IMR-90 (cell line): ENCODE results near the gene SLC44A2. TPM values are rescaled to one million over a fixed set of nuclear protein-coding genes. Genes with fewer than 3 reads are reported as not detected.

Source experiments
- ATAC-seq: fragments of 200-7000 bp; cut with Tn5 transposase; 2 replicates; pipeline ENCODE4 v1.9.1; 2020; ENCODE audit warnings: low read depth, mild to moderate bottlenecking, moderate library complexity
- BruUV-seq: library from RNA; stranded (reverse); fragments of 400-500 nt; replicated peaks from 2 replicates; lab custom pipeline; 2021; lab: Mats Ljungman, UMichigan
- CTCF ChIA-PET: fragments of 300-600 bp; formaldehyde crosslinking; extraction: SDS; loops from one replicate; lab custom pipeline; 2021; ENCODE audit warnings: antibody characterized with exemption; lab: Yijun Ruan, JAX
- POLR2A ChIA-PET: fragments of 300-600 bp; sonication (Branson Sonifier 250); formaldehyde crosslinking; loops from one replicate; lab custom pipeline; 2022; ENCODE audit warnings: antibody characterized with exemption; ENCODE audit not compliant: unreplicated experiment; lab: Charles Lee
- DNase-seq: peaks from one replicate; pipeline ENCODE4 v3.0.0; 2013
- H2AFZ ChIP-seq: replicated peaks from 2 replicates; pipeline ENCODE3; 2013; ENCODE audit warnings: low read length, mild to moderate bottlenecking; ENCODE audit not compliant: poor library complexity
- H2AK5ac ChIP-seq: 2 replicates; pipeline ENCODE4 v1.6.1; 2013; ENCODE audit warnings: low read depth, low read length, inconsistent platforms
- H2AK9ac ChIP-seq: replicated peaks from 2 replicates; pipeline ENCODE3; 2013; ENCODE audit warnings: mild to moderate bottlenecking, low read depth, low read length, moderate library complexity; ENCODE audit not compliant: poor library complexity
- H2BK120ac ChIP-seq: 2 replicates; pipeline ENCODE4 v1.6.1; 2013; ENCODE audit warnings: low read depth, low read length, inconsistent platforms
- H2BK15ac ChIP-seq: 3 replicates; pipeline ENCODE4 v1.6.1; 2013; ENCODE audit warnings: low read depth, low read length, inconsistent platforms
- H2BK20ac ChIP-seq: 2 replicates; pipeline ENCODE4 v1.6.1; 2013; ENCODE audit warnings: low read depth, mild to moderate bottlenecking, inconsistent platforms, low read length, moderate library complexity
- H2BK5ac ChIP-seq: 2 replicates; pipeline ENCODE4 v1.6.1; 2013; ENCODE audit warnings: mild to moderate bottlenecking, low read depth, low read length, inconsistent platforms; ENCODE audit not compliant: poor library complexity, severe bottlenecking
- H3K14ac ChIP-seq: replicated peaks from 2 replicates; pipeline ENCODE4 v1.6.1; 2013; ENCODE audit warnings: low read depth, low read length, inconsistent platforms
- H3K18ac ChIP-seq: 2 replicates; pipeline ENCODE4 v1.6.1; 2013; ENCODE audit warnings: low read depth, low read length, control low read depth
- H3K23ac ChIP-seq: 2 replicates; pipeline ENCODE4 v1.6.1; 2013; ENCODE audit warnings: low read depth, low read length, inconsistent platforms
- H3K27ac ChIP-seq: 2 replicates; pipeline ENCODE4 v1.5.1; 2013; ENCODE audit warnings: mild to moderate bottlenecking, control low read depth, low read length; ENCODE audit not compliant: insufficient read depth
- H3K27me3 ChIP-seq: 2 replicates; pipeline ENCODE4 v1.6.1; 2013; ENCODE audit warnings: low read length; ENCODE audit not compliant: control insufficient read depth, insufficient read depth
- H3K36me3 ChIP-seq: 2 replicates; pipeline ENCODE4 v1.6.1; 2013; ENCODE audit warnings: low read length, mixed read lengths; ENCODE audit not compliant: control insufficient read depth, insufficient read depth
- H3K4ac ChIP-seq: 2 replicates; pipeline ENCODE4 v1.6.1; 2013; ENCODE audit warnings: low read depth, low read length, inconsistent platforms
- H3K4me1 ChIP-seq: 2 replicates; pipeline ENCODE4 v1.6.1; 2013; ENCODE audit warnings: low read length, mixed read lengths; ENCODE audit not compliant: control insufficient read depth, insufficient read depth
- H3K4me2 ChIP-seq: 2 replicates; pipeline ENCODE4 v1.6.1; 2013; ENCODE audit warnings: low read depth, mild to moderate bottlenecking, control low read depth, low read length, moderate library complexity
- H3K4me3 ChIP-seq: 2 replicates; pipeline ENCODE4 v1.5.1; 2013; ENCODE audit warnings: low read depth, mild to moderate bottlenecking, control low read depth, low read length, moderate library complexity; ENCODE audit not compliant: insufficient read depth
- H3K56ac ChIP-seq: 2 replicates; pipeline ENCODE4 v1.6.1; 2013; ENCODE audit warnings: low read length, inconsistent platforms; ENCODE audit not compliant: insufficient read depth; ENCODE audit errors: extremely low read depth
- H3K79me1 ChIP-seq, 2 experiments: 2 replicates each; pipeline ENCODE4 v1.6.1; 2013; ENCODE audit warnings: low read length in 2 of 2, inconsistent platforms in 1 of 2, low read depth in 1 of 2
- H3K9ac ChIP-seq: 2 replicates; pipeline ENCODE4 v1.6.1; 2013; ENCODE audit warnings: low read depth, low read length, control low read depth
- H3K9me1 ChIP-seq: 2 replicates; pipeline ENCODE4 v1.6.1; 2013; ENCODE audit warnings: low read length, inconsistent platforms; ENCODE audit not compliant: insufficient read depth
- H3K9me3 ChIP-seq: 2 replicates; pipeline ENCODE4 v1.6.1; 2013; ENCODE audit warnings: low read length; ENCODE audit not compliant: control insufficient read depth, insufficient read depth
- H4K20me1 ChIP-seq: 2 replicates; pipeline ENCODE4 v1.6.1; 2013; ENCODE audit warnings: low read length, inconsistent platforms; ENCODE audit not compliant: insufficient read depth
- H4K5ac ChIP-seq: 2 replicates; pipeline ENCODE4 v1.6.1; 2013; ENCODE audit warnings: mild to moderate bottlenecking, low read depth, low read length, control low read depth
- H4K8ac ChIP-seq, 2 experiments: 2 replicates each; pipeline ENCODE4 v1.6.1; 2013; ENCODE audit warnings: low read depth in 2 of 2, low read length in 2 of 2, control low read depth in 1 of 2, inconsistent platforms in 1 of 2
- H4K91ac ChIP-seq: 2 replicates; pipeline ENCODE4 v1.6.1; 2013; ENCODE audit warnings: low read depth, low read length, inconsistent platforms; ENCODE audit not compliant: insufficient read depth
- MAZ ChIP-seq: IDR thresholded peaks from 2 replicates; pipeline ENCODE4 v1.6.1; 2012; ENCODE audit warnings: low read depth, mild to moderate bottlenecking, low read length, improper control_type of control experiment, moderate library complexity, borderline replicate concordance
- POLR2A ChIP-seq: IDR thresholded peaks from 2 replicates; pipeline ENCODE4 v1.6.1; 2012; ENCODE audit warnings: mild to moderate bottlenecking, low read depth, low read length
- RCOR1 ChIP-seq: IDR thresholded peaks from 2 replicates; pipeline ENCODE4 v1.6.1; 2012; ENCODE audit warnings: mild to moderate bottlenecking, low read length, improper control_type of control experiment; ENCODE audit not compliant: insufficient replicate concordance
- WGBS, 2 experiments: methylation state at CpG; one replicate each; pipeline versions ENCODE4 v1.1.5 to v1.1.7; 2013; ENCODE audit warnings: missing lambda C conversion rate in 2 of 2; ENCODE audit not compliant: insufficient read length in 1 of 2; ENCODE audit errors: extremely low coverage in 2 of 2; 5-methylcytosine and 5-hydroxymethylcytosine counted together
- dilution Hi-C: fragments of 300-500 bp; cut with HindIII; formaldehyde crosslinking; loops from one replicate; pipeline ENCODE4 v1.14.3; 2018; ENCODE audit warnings: low sequenced_read_pairs; ENCODE audit not compliant: unreplicated experiment
- in situ Hi-C: fragments of 300-500 bp; cut with MboI; formaldehyde crosslinking; loops from 3 replicates; pipeline ENCODE4 v1.14.3; 2019; ENCODE audit warnings: low sequenced_read_pairs, inconsistent platforms, mixed read lengths
- intact Hi-C: fragments of 100-400 bp; cut with micrococcal nuclease; formaldehyde crosslinking; loops from 2 replicates; pipeline ENCODE4 v1.10.0; 2022
- polyA plus RNA-seq, 3 experiments: library from polyadenylated mRNA; depleted of rRNA; stranded (reverse); fragments of >200 nt; gene quantifications; 2 replicates each; pipeline ENCODE4 v1.2.3, GENCODE V29; 2012; ENCODE audit warnings: low replicate concordance in 1 of 3
- total RNA-seq: library from RNA; depleted of rRNA; stranded (reverse); fragments of >200 nt; gene quantifications from 2 replicates; pipeline ENCODE4 v1.2.3, GENCODE V29; 2012; rRNA removed

SLC44A2 gene
- total and polyA plus RNA-seq, 2 of the 4 experiments (the other 2 are of a cell fraction): 28.5 to 62.9 TPM

- in situ Hi-C loops: no loop called here
- no peak overlapping the region for H2BK20ac ChIP-seq
- H3K23ac ChIP-seq: no peak overlapping the region
- H4K20me1 ChIP-seq: peaks cover 76% of the 10 kb centered on the region
- H3K18ac ChIP-seq: no peak overlapping the region
- WGBS, 2 experiments: 80% methylated on average over 2 of the region's 5 CpGs; no CpG with 5 or more reads in 1 of the 2 experiments
- ChIA-PET CTCF (no interaction called here), POLR2A (no interaction called here)
- no peak overlapping the region for H4K5ac ChIP-seq
- no TSS peak for BruUV-seq
- H3K4ac ChIP-seq: no peak overlapping the region
- TF ChIP-seq RCOR1 (no peak), MAZ (no peak), POLR2A (0 out of 2 replicates have a peak, but pooled peaks have one; percentile 18)
- H3K9me3 ChIP-seq: no peaks in the 10 kb centered on the region
- no peak overlapping the region for H2BK120ac ChIP-seq
- H3K36me3 ChIP-seq: peaks cover 46% of the 10 kb centered on the region
- H2AFZ ChIP-seq: peak overlapping the region; percentile 27
- H3K14ac ChIP-seq: no peak overlapping the region
- dilution Hi-C loops: no loop called here
- H3K4me2 ChIP-seq: no peak overlapping the region
- no peak overlapping the region for H4K91ac ChIP-seq
- no peak overlapping the region for H4K8ac ChIP-seq
- no peak overlapping the region for H3K56ac ChIP-seq
- no peak overlapping the region for H2BK5ac ChIP-seq
- no peak overlapping the region for H2BK15ac ChIP-seq
- DNase-seq: no peak
- no peaks in the 10 kb centered on the region for H3K4me1 ChIP-seq
- H3K27me3 ChIP-seq: no peaks in the 10 kb centered on the region
- H3K27ac ChIP-seq: no peak overlapping the region
- H3K79me1 ChIP-seq: peaks cover 9 to 43% of the 10 kb centered on the region in 2 experiments
- H2AK5ac ChIP-seq: no peak overlapping the region
- peaks cover 23% of the 10 kb centered on the region for H3K9me1 ChIP-seq
- no peak overlapping the region for H3K4me3 ChIP-seq
- no peak for ATAC-seq
- H3K9ac ChIP-seq: no peak overlapping the region
- no peak overlapping the region for H2AK9ac ChIP-seq
- intact Hi-C loops: loop anchor here (10.0 kb wide), 1 partner anchor 288 kb away; the partner anchor contains the start of gene CDC37
These were observed 67.4 kb downstream of the SLC44A2 start for GRCh38 chr19:10692673-10693264.

Other genes starting within 250 kb of the SLC44A2 start
- 35.6 and 40.9 TPM in 2 replicates for gene TYK2, start 245.0 kb upstream of the SLC44A2 start, total RNA-seq
- gene TYK2, start 245.0 kb upstream of the SLC44A2 start, polyA plus RNA-seq (2012; rRNA removed): 97.9 and 100 TPM in 2 replicates
- gene CDC37, start 222.0 kb upstream of the SLC44A2 start, total RNA-seq: 209 and 248 TPM in 2 replicates
- 629 and 650 TPM in 2 replicates for gene CDC37, start 222.0 kb upstream of the SLC44A2 start, polyA plus RNA-seq (2012; rRNA removed)
- 1.7 and 1.8 TPM in 2 replicates for gene PDE4A, start 205.0 kb upstream of the SLC44A2 start, total RNA-seq
- 5.9 and 7.0 TPM in 2 replicates for gene PDE4A, start 205.0 kb upstream of the SLC44A2 start, polyA plus RNA-seq (2012; rRNA removed)
- gene KEAP1, start 122.2 kb upstream of the SLC44A2 start, total RNA-seq: 68.0 and 81.6 TPM in 2 replicates
- 63.4 and 64.2 TPM in 2 replicates for gene KEAP1, start 122.2 kb upstream of the SLC44A2 start, polyA plus RNA-seq (2012; rRNA removed)
- gene S1PR5, start 108.1 kb upstream of the SLC44A2 start, total RNA-seq: 0.36 and 0.56 TPM in 2 replicates
- 0.55 and 0.59 TPM in 2 replicates for gene S1PR5, start 108.1 kb upstream of the SLC44A2 start, polyA plus RNA-seq (2012; rRNA removed)
- gene ATG4D, start 81.6 kb upstream of the SLC44A2 start, total RNA-seq: 8.2 and 9.2 TPM in 2 replicates
- gene ATG4D, start 81.6 kb upstream of the SLC44A2 start, polyA plus RNA-seq (2012; rRNA removed): 21.8 and 22.0 TPM in 2 replicates
- gene KRI1, start 59.5 kb upstream of the SLC44A2 start, total RNA-seq: 5.7 and 7.8 TPM in 2 replicates
- gene KRI1, start 59.5 kb upstream of the SLC44A2 start, polyA plus RNA-seq (2012; rRNA removed): 12.9 and 13.3 TPM in 2 replicates
- 3.6 and 3.9 TPM in 2 replicates for gene CDKN2D, start 56.6 kb upstream of the SLC44A2 start, total RNA-seq
- 8.5 and 9.3 TPM in 2 replicates for gene CDKN2D, start 56.6 kb upstream of the SLC44A2 start, polyA plus RNA-seq (2012; rRNA removed)
- gene AP1M2, start 38.2 kb upstream of the SLC44A2 start, total RNA-seq: not detected in 2 replicates
- gene AP1M2, start 38.2 kb upstream of the SLC44A2 start, polyA plus RNA-seq (2012; rRNA removed): 0.17 and 0.37 TPM in 2 replicates
- gene ILF3, start 28.8 kb downstream of the SLC44A2 start, total RNA-seq: 95.3 and 120 TPM in 2 replicates
- 155 and 166 TPM in 2 replicates for gene ILF3, start 28.8 kb downstream of the SLC44A2 start, polyA plus RNA-seq (2012; rRNA removed)
- gene QTRT1, start 75.9 kb downstream of the SLC44A2 start, total RNA-seq: 18.6 and 19.9 TPM in 2 replicates
- 51.8 and 63.3 TPM in 2 replicates for gene QTRT1, start 75.9 kb downstream of the SLC44A2 start, polyA plus RNA-seq (2012; rRNA removed)
- 55.0 and 55.6 TPM in 2 replicates for gene DNM2, start 92.5 kb downstream of the SLC44A2 start, total RNA-seq
- 74.2 and 74.6 TPM in 2 replicates for gene DNM2, start 92.5 kb downstream of the SLC44A2 start, polyA plus RNA-seq (2012; rRNA removed)
- 32.8 and 37.6 TPM in 2 replicates for gene TMED1, start 210.7 kb downstream of the SLC44A2 start, total RNA-seq
- gene TMED1, start 210.7 kb downstream of the SLC44A2 start, polyA plus RNA-seq (2012; rRNA removed): 41.4 and 46.3 TPM in 2 replicates
- gene C19orf38, start 222.9 kb downstream of the SLC44A2 start, total RNA-seq: 0.18 and 0.28 TPM in 2 replicates
- 0.16 and 0.19 TPM in 2 replicates for gene C19orf38, start 222.9 kb downstream of the SLC44A2 start, polyA plus RNA-seq (2012; rRNA removed)
- gene CARM1, start 246.0 kb downstream of the SLC44A2 start, total RNA-seq: 17.2 and 20.3 TPM in 2 replicates
- gene CARM1, start 246.0 kb downstream of the SLC44A2 start, polyA plus RNA-seq (2012; rRNA removed): 67.1 and 72.1 TPM in 2 replicates